Measurements from ENCODE around the gene VPS13D.
"Not testable (repeated sequence)": the region's sequence is repeated elsewhere in the genome, so short reads cannot be mapped to it uniquely, and the experiment has no call there.

The VPS13D gene

GRCh38 chr1:12372180-12372579, 142.3 kb downstream of the VPS13D start:
- H3K4me3 Mint-ChIP-seq, result no peak overlapping the region
- H3K36me3 Mint-ChIP-seq, result peaks cover 30% of the 10 kb centered on the region
- no peak overlapping the region for H3K27ac Mint-ChIP-seq
- H3K9me3 Mint-ChIP-seq, result no peaks in the 10 kb centered on the region
- peaks cover 3% of the 10 kb centered on the region for H3K4me1 Mint-ChIP-seq
- H3K27me3 Mint-ChIP-seq, result no peaks in the 10 kb centered on the region

GRCh38 chr1:12372761-12373160, 142.9 kb downstream of the VPS13D start:
- Mint-ChIP-seq H3K4me1 (peaks cover 3% of the 10 kb centered on the region), H3K27ac (no peak overlapping the region), H3K27me3 (no peaks in the 10 kb centered on the region)

GRCh38 chr1:12375133-12375829, 145.5 kb downstream of the VPS13D start:
- peaks cover 3% of the 10 kb centered on the region for H3K4me1 Mint-ChIP-seq
- no peak overlapping the region for H3K4me3 Mint-ChIP-seq
- peaks cover 32% of the 10 kb centered on the region for H3K36me3 Mint-ChIP-seq
- no peak overlapping the region for H3K27ac Mint-ChIP-seq
- H3K9me3 Mint-ChIP-seq, result no peaks in the 10 kb centered on the region
- H3K27me3 Mint-ChIP-seq, result no peaks in the 10 kb centered on the region

More at GRCh38 chr1:12372761-12373160, 142.9 kb downstream of the VPS13D start:
- Mint-ChIP-seq H3K9me3 (no peaks in the 10 kb centered on the region), H3K36me3 (peaks cover 32% of the 10 kb centered on the region), H3K4me3 (no peak overlapping the region)

- Mint-ChIP-seq H3K27ac (no peak overlapping the region), H3K4me3 (no peak overlapping the region), H3K36me3 (peaks cover 29% of the 10 kb centered on the region), H3K4me1 (peaks cover 15% of the 10 kb centered on the region), H3K27me3 (no peaks in the 10 kb centered on the region), H3K9me3 (no peaks in the 10 kb centered on the region)
These were observed 146.6 kb downstream of the VPS13D start for GRCh38 chr1:12376236-12377045.

- no peaks in the 10 kb centered on the region for H3K27me3 Mint-ChIP-seq
- peaks cover 31% of the 10 kb centered on the region for H3K36me3 Mint-ChIP-seq
- peak overlapping the region; percentile 32 for H3K27ac Mint-ChIP-seq
- peaks cover 6% of the 10 kb centered on the region for H3K9me3 Mint-ChIP-seq
- no peak overlapping the region for H3K4me3 Mint-ChIP-seq
- peaks cover 49% of the 10 kb centered on the region for H3K4me1 Mint-ChIP-seq
These were observed 150.8 kb downstream of the VPS13D start for GRCh38 chr1:12380326-12381249.

- peaks cover 52% of the 10 kb centered on the region for H3K36me3 Mint-ChIP-seq
- peak overlapping the region; percentile 79 for H3K27ac Mint-ChIP-seq
- peaks cover 65% of the 10 kb centered on the region for H3K4me1 Mint-ChIP-seq
These were observed 153.2 kb downstream of the VPS13D start for GRCh38 chr1:12383001-12383400.

GRCh38 chr1:12383786-12384185, 154.0 kb downstream of the VPS13D start:
- Mint-ChIP-seq H3K4me3 (peak overlapping the region; percentile 8), H3K36me3 (peaks cover 58% of the 10 kb centered on the region), H3K4me1 (peaks cover 65% of the 10 kb centered on the region), H3K27me3 (no peaks in the 10 kb centered on the region), H3K27ac (peak overlapping the region; percentile 37), H3K9me3 (peaks cover 17% of the 10 kb centered on the region)

More at GRCh38 chr1:12383001-12383400, 153.2 kb downstream of the VPS13D start:
- peaks cover 17% of the 10 kb centered on the region for H3K9me3 Mint-ChIP-seq
- H3K27me3 Mint-ChIP-seq, result no peaks in the 10 kb centered on the region
- no peak overlapping the region for H3K4me3 Mint-ChIP-seq

- Mint-ChIP-seq H3K4me1 (peaks cover 65% of the 10 kb centered on the region), H3K27ac (peak overlapping the region; percentile 96), H3K27me3 (no peaks in the 10 kb centered on the region), H3K9me3 (peaks cover 17% of the 10 kb centered on the region), H3K4me3 (peak overlapping the region; percentile 76), H3K36me3 (peaks cover 60% of the 10 kb centered on the region)
These were observed 155.1 kb downstream of the VPS13D start for GRCh38 chr1:12384836-12385456.

- Mint-ChIP-seq H3K27me3 (no peaks in the 10 kb centered on the region), H3K4me3 (peak overlapping the region; percentile 76), H3K9me3 (peaks cover 17% of the 10 kb centered on the region), H3K27ac (peak overlapping the region; percentile 96), H3K36me3 (peaks cover 62% of the 10 kb centered on the region), H3K4me1 (peaks cover 57% of the 10 kb centered on the region)
These were observed 156.3 kb downstream of the VPS13D start for GRCh38 chr1:12386130-12386529.

- H3K4me3 Mint-ChIP-seq, result no peak overlapping the region
- H3K4me1 Mint-ChIP-seq, result peaks cover 46% of the 10 kb centered on the region
- H3K36me3 Mint-ChIP-seq, result peaks cover 56% of the 10 kb centered on the region
- H3K9me3 Mint-ChIP-seq, result peaks cover 17% of the 10 kb centered on the region
- no peaks in the 10 kb centered on the region for H3K27me3 Mint-ChIP-seq
- H3K27ac Mint-ChIP-seq, result no peak overlapping the region
These were observed 157.8 kb downstream of the VPS13D start for GRCh38 chr1:12387641-12388040.

GRCh38 chr1:12390296-12390695, 160.5 kb downstream of the VPS13D start:
- not testable (repeated sequence) for H3K4me3 Mint-ChIP-seq, H3K27ac Mint-ChIP-seq, H3K27me3 Mint-ChIP-seq
- Mint-ChIP-seq H3K4me1 (peaks cover 19% of the 10 kb centered on the region), H3K9me3 (peaks cover 12% of the 10 kb centered on the region), H3K36me3 (peaks cover 49% of the 10 kb centered on the region)

GRCh38 chr1:12397462-12398450, 167.9 kb downstream of the VPS13D start:
- Mint-ChIP-seq H3K9me3 (no peaks in the 10 kb centered on the region), H3K4me1 (peaks cover 20% of the 10 kb centered on the region), H3K27me3 (no peaks in the 10 kb centered on the region), H3K36me3 (peaks cover 13% of the 10 kb centered on the region), H3K4me3 (no peak overlapping the region), H3K27ac (peak overlapping the region; percentile 63)

GRCh38 chr1:12398479-12398878, 168.6 kb downstream of the VPS13D start:
- H3K36me3 Mint-ChIP-seq, result peaks cover 13% of the 10 kb centered on the region
- no peaks in the 10 kb centered on the region for H3K9me3 Mint-ChIP-seq
- no peaks in the 10 kb centered on the region for H3K27me3 Mint-ChIP-seq
- H3K4me3 Mint-ChIP-seq, result no peak overlapping the region
- H3K4me1 Mint-ChIP-seq, result peaks cover 20% of the 10 kb centered on the region
- H3K27ac Mint-ChIP-seq, result no peak overlapping the region
